HepG2 (cell line): ENCODE measurements around the gene PTTG1. TPM values are rescaled to one million over a fixed set of nuclear protein-coding genes. Genes with fewer than 3 reads are reported as not detected.

Experiments
- ATAC-seq: fragments of 200-7000 bp; cut with Tn5 transposase; 3 replicates; pipeline ENCODE4 v1.9.1; 2020; ENCODE audit warnings: mild to moderate bottlenecking, moderate library complexity
- BruUV-seq: library from RNA; stranded (reverse); fragments of 400-500 nt; replicated peaks from 2 replicates; lab custom pipeline; 2021; lab: Mats Ljungman, UMichigan
- CTCF ChIA-PET: fragments of 300-600 bp; formaldehyde crosslinking; extraction: SDS; loops from one replicate; lab custom pipeline; 2021; ENCODE audit warnings: low total read pairs, inconsistent platforms, low intra/inter-chr PET ratio; lab: Yijun Ruan, JAX
- POLR2A ChIA-PET: fragments of 350-600 bp; sonication (Branson Sonifier 250); formaldehyde crosslinking; loops from one replicate; lab custom pipeline; 2020; ENCODE audit warnings: antibody characterized with exemption, inconsistent platforms; lab: Yijun Ruan, JAX
- DNase-seq: peaks from one replicate; pipeline ENCODE4 v3.0.0-alpha.2; 2015; ENCODE audit warnings: low spot score
- FAIRE-seq: peaks from 3 replicates; lab custom pipeline; 2011; peaks lifted over from hg19 to GRCh38; lab: Jason Lieb, UNC
- H2AFZ ChIP-seq: one replicate; pipeline ENCODE4 v1.6.1; 2011; ENCODE audit warnings: low read length, inconsistent platforms
- H3K27ac ChIP-seq: fragments of 300-600 bp; 3 replicates; pipeline ENCODE4 v1.8.0; 2011; ENCODE audit warnings: mixed run types, mild to moderate bottlenecking, mixed read lengths, low read length, inconsistent platforms; ENCODE audit not compliant: insufficient read depth; ENCODE audit errors: extremely low read length
- H3K27me3 ChIP-seq, 2 experiments: fragments of 200-600 bp in 1 of 2; 2 replicates in 1 of 2; 3 replicates in 1 of 2; pipeline versions ENCODE4 v1.6.0 to v1.8.0; 2011; ENCODE audit warnings: low read length in 2 of 2, mild to moderate bottlenecking in 2 of 2, moderate library complexity in 2 of 2, inconsistent platforms in 1 of 2; ENCODE audit not compliant: insufficient read depth in 2 of 2, control insufficient read depth in 1 of 2
- H3K36me3 ChIP-seq, 2 experiments: fragments of 200-600 bp in 1 of 2; replicated peaks in 1 of 2; 2 replicates in 1 of 2; 3 replicates in 1 of 2; pipeline versions ENCODE4 v1.5.1 to v1.8.0; 2011; ENCODE audit warnings: low read length in 2 of 2, inconsistent platforms in 1 of 2; ENCODE audit not compliant: insufficient read depth in 2 of 2, control insufficient read depth in 1 of 2
- H3K4me1 ChIP-seq: 2 replicates; pipeline ENCODE4 v1.5.1; 2012; ENCODE audit warnings: low read length, inconsistent platforms; ENCODE audit not compliant: insufficient read depth
- H3K4me2 ChIP-seq: 2 replicates; pipeline ENCODE4 v1.6.0; 2011; ENCODE audit warnings: low read depth, low read length, inconsistent platforms
- H3K4me3 ChIP-seq, 3 experiments: fragments of 200-600 bp in 1 of 3; sonication (generic), shearing (Covaris generic) in 1 of 3; replicated peaks in 1 of 3; 2 replicates each; pipeline ENCODE4 v1.5.1; 2011 to 2016; ENCODE audit warnings: low read length in 3 of 3, inconsistent platforms in 2 of 3, low read depth in 2 of 3, mild to moderate bottlenecking in 2 of 3, control low read depth in 1 of 3, mixed read lengths in 1 of 3; ENCODE audit not compliant: insufficient read depth in 1 of 3
- H3K79me2 ChIP-seq: one replicate; pipeline ENCODE4 v1.6.1; 2011; ENCODE audit warnings: low read length, inconsistent platforms; ENCODE audit not compliant: insufficient read depth
- H3K9ac ChIP-seq: 2 replicates; pipeline ENCODE4 v1.6.0; 2011; ENCODE audit warnings: mild to moderate bottlenecking, low read depth, low read length, inconsistent platforms; ENCODE audit not compliant: insufficient read depth
- H3K9me3 ChIP-seq: 2 replicates; pipeline ENCODE4 v1.5.1; 2012; ENCODE audit warnings: mild to moderate bottlenecking, low read length
- H4K20me1 ChIP-seq: 2 replicates; pipeline ENCODE4 v1.6.0; 2011; ENCODE audit warnings: inconsistent platforms, mild to moderate bottlenecking, low read length, moderate library complexity; ENCODE audit not compliant: insufficient read depth
- ZFP1 ChIP-seq: IDR thresholded peaks from 2 replicates; pipeline ENCODE4 v1.6.1; 2016
- ZGPAT ChIP-seq: IDR thresholded peaks from 2 replicates; pipeline ENCODE4 v1.6.1; 2016; ENCODE audit warnings: mild to moderate bottlenecking
- ZNF18 ChIP-seq: sonication (generic); formaldehyde crosslinking; IDR thresholded peaks from 2 replicates; pipeline ENCODE4 v1.8.0; 2022; ENCODE audit warnings: mild to moderate bottlenecking, missing genetic modification reagents; ENCODE audit not compliant: insufficient replicate concordance
- ZNF280B ChIP-seq: sonication (generic); formaldehyde crosslinking; IDR thresholded peaks from 2 replicates; pipeline ENCODE4 v1.5.0; 2020; ENCODE audit warnings: missing genetic modification reagents, mild to moderate bottlenecking, borderline replicate concordance
- ZNF550 ChIP-seq: sonication (generic); formaldehyde crosslinking; IDR thresholded peaks from 2 replicates; pipeline ENCODE4 v1.4.0; 2020; ENCODE audit warnings: mild to moderate bottlenecking, missing genetic modification reagents, borderline replicate concordance
- ZNF7 ChIP-seq: IDR thresholded peaks from 2 replicates; pipeline ENCODE4 v1.6.1; 2016; ENCODE audit warnings: missing biosample characterization, missing genetic modification reagents
- ZSCAN12 ChIP-seq: sonication (generic); formaldehyde crosslinking; IDR thresholded peaks from 2 replicates; pipeline ENCODE4 v1.9.0; 2021; ENCODE audit warnings: mild to moderate bottlenecking, missing genetic modification reagents
- WGBS: methylation state at CpG from one replicate; pipeline ENCODE4 v1.1.6; 2017; ENCODE audit warnings: low lambda C conversion rate; 5-methylcytosine and 5-hydroxymethylcytosine counted together
- in situ Hi-C: cut with HindIII; loops from 2 replicates; pipeline ENCODE4 v1.10.0; 2017; ENCODE audit warnings: low pct_unique_long_range_greater_than_20kb; ENCODE audit not compliant: extremely low pct_ligation_motif_present
- intact Hi-C: fragments of 100-400 bp; cut with micrococcal nuclease; formaldehyde crosslinking; loops from one replicate; pipeline ENCODE4 v1.10.0; 2022; ENCODE audit not compliant: unreplicated experiment
- polyA plus RNA-seq, 8 experiments: library from polyadenylated mRNA; depleted of rRNA in 3 of 8; stranded (reverse) in 7 of 8; unstranded in 1 of 8; fragments of >200 nt; fragmentation: Illumina TruSeq in 4 of 8; extraction: Trizol in 4 of 8; gene quantifications; 2 replicates each; pipeline versions ENCODE4 v1.2.1 to v1.2.3, GENCODE V29; 2011 to 2016; ENCODE audit warnings: low read depth in 4 of 8, missing spikeins in 1 of 8, mixed read lengths in 1 of 8; ENCODE audit not compliant: insufficient read depth in 1 of 8
- total RNA-seq, 5 experiments: library from RNA; depleted of rRNA; stranded (reverse); fragments of >200 nt; fragmentation: Illumina TruSeq; extraction: Trizol; gene quantifications; 2 replicates each; pipeline ENCODE4 v1.2.3, GENCODE V29; 2016; ENCODE audit warnings: low read depth in 1 of 5

The PTTG1 gene
- total and polyA plus RNA-seq, 2 of the 13 experiments (the other 11 are each of a cell fraction or from before 2014, with no cell fraction given): 102 to 161 TPM

GRCh38 chr5:160379511-160379910 is 42.1 kb upstream of the PTTG1 start (continued):
- TF ChIP-seq ZGPAT (CRISPR knock-in tag) (no peak), ZNF18 (CRISPR knock-in tag) (no peak)

GRCh38 chr5:160380041-160380440 is 41.6 kb upstream of the PTTG1 start:
- in situ Hi-C loops (no loop called here), intact Hi-C loops (no loop called here)
- no peak for FAIRE-seq
- Histone ChIP-seq H3K4me1 (no peaks in the 10 kb centered on the region), H3K9ac (no peak overlapping the region), H3K4me3 (no peak overlapping the region), H2AFZ (no peak overlapping the region), H3K36me3 (no peaks in the 10 kb centered on the region), H3K79me2 (no peaks in the 10 kb centered on the region)
- WGBS: 0% methylated on average over 2 of the region's 2 CpGs
- POLR2A ChIA-PET: no interaction called here
- CTCF ChIA-PET: no interaction called here
- ATAC-seq: no peak
- no TSS peak for BruUV-seq
- TF ChIP-seq ZFP1 (CRISPR knock-in tag) (no peak), ZNF280B (CRISPR knock-in tag) (no peak), ZNF550 (CRISPR knock-in tag) (no peak), ZNF7 (no peak), ZSCAN12 (CRISPR knock-in tag) (no peak)
- TF ChIP-seq, all 625 proteins: peak for 0
- no peak overlapping the region for H3K27ac ChIP-seq
- H3K9me3 ChIP-seq: no peaks in the 10 kb centered on the region
- no peaks in the 10 kb centered on the region for H4K20me1 ChIP-seq
- no peak for DNase-seq
- H3K27me3 ChIP-seq: peaks cover 0 to 4% of the 10 kb centered on the region in 2 experiments; a peak in 1 of 5 replicates
- H3K4me2 ChIP-seq: no peak overlapping the region
